AG04450 (cell line): Measurements from ENCODE around the gene TMEM171. TPM values are rescaled to one million over a fixed set of nuclear protein-coding genes. Genes with fewer than 3 reads are reported as not detected.

ENCODE experiments used
- CTCF ChIA-PET: fragments of 300-600, 350-600 bp; formaldehyde crosslinking; extraction: SDS; loops from one replicate; lab custom pipeline; 2022; ENCODE audit warnings: antibody characterized with exemption, inconsistent platforms; lab: Charles Lee
- POLR2A ChIA-PET: fragments of 350-600 bp; formaldehyde crosslinking; extraction: SDS; loops from one replicate; lab custom pipeline; 2021; ENCODE audit warnings: antibody characterized with exemption, inconsistent platforms; lab: Yijun Ruan, JAX
- DNase-seq: peaks from one replicate; pipeline ENCODE4 v3.0.0-alpha.2; 2011; ENCODE audit warnings: low read depth, low spot score
- H3K27ac ChIP-seq: one replicate; pipeline ENCODE4 v1.5.1; 2012; ENCODE audit warnings: low read depth, low read length, control low read depth
- H3K27me3 ChIP-seq: one replicate; pipeline ENCODE4 v1.6.0; 2012; ENCODE audit warnings: low read length; ENCODE audit not compliant: control insufficient read depth, insufficient read depth
- H3K4me3 ChIP-seq: 2 replicates; pipeline ENCODE4 v1.5.1; 2011; ENCODE audit warnings: mild to moderate bottlenecking, low read depth, low read length, control low read depth
- H3K9me3 ChIP-seq: 2 replicates; pipeline ENCODE4 v1.5.1; 2012; ENCODE audit warnings: low read length; ENCODE audit not compliant: control insufficient read depth, insufficient read depth
- CTCF ChIP-seq: IDR thresholded peaks from 2 replicates; pipeline ENCODE4 v1.5.1; 2011; ENCODE audit warnings: low read depth, low read length, control low read depth, inconsistent platforms
- polyA plus RNA-seq: library from polyadenylated mRNA; depleted of rRNA; stranded (reverse); fragments of >200 nt; gene quantifications from 2 replicates; pipeline ENCODE4 v1.2.3, GENCODE V29; 2011

TMEM171 gene
- polyA plus RNA-seq, 1 experiment = 10.6 TPM

GRCh38 chr5:73137563-73138530 is 17.5 kb downstream of the TMEM171 start:
- Histone ChIP-seq H3K4me3 (no peak overlapping the region), H3K9me3 (no peaks in the 10 kb centered on the region), H3K27me3 (no peaks in the 10 kb centered on the region), H3K27ac (no peak overlapping the region)
- CTCF ChIA-PET = interaction anchor here (1.1 to 2.5 kb wide), 2 partner anchors 64 to 78 kb away, joined by 3 to 7 read pairs; no protein-coding TSS in a partner anchor
- TF ChIP-seq CTCF = no peak
- no peak for DNase-seq
- POLR2A ChIA-PET = interaction anchor here (0.7 kb wide), 1 partner anchor 35 kb away, joined by 4 read pairs; no protein-coding TSS in a partner anchor

DNA sequence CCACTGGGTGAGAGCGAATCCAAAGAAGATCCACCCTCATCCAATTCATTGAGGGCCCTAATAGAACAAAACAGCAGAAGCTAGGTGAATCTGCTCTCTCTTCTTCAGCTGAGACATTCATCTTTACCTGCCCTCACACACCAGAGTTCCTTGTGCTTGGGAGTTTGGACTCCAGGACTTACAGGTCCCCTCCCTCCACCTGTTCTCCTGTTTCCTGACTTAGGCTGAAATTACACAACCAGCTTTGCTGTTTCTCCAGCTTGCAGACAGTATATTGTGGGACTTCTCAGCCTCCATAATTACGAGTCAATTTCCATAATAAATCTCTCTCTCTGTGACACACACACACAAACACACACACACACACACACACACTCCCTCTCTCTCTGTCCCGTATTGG is 19.1 kb downstream of the TMEM171 start:
- no peak overlapping the region for H3K4me3 ChIP-seq
- peaks cover 2% of the 10 kb centered on the region for H3K27me3 ChIP-seq
- H3K27ac ChIP-seq = no peak overlapping the region
- no peaks in the 10 kb centered on the region for H3K9me3 ChIP-seq
- POLR2A ChIA-PET = no interaction called here
- no peak for DNase-seq
- TF ChIP-seq CTCF = no peak
- CTCF ChIA-PET = interaction anchor here (1.1 to 2.5 kb wide), 2 partner anchors 77 to 315 kb away, joined by 7 to 8 read pairs; no protein-coding TSS in a partner anchor

DNA sequence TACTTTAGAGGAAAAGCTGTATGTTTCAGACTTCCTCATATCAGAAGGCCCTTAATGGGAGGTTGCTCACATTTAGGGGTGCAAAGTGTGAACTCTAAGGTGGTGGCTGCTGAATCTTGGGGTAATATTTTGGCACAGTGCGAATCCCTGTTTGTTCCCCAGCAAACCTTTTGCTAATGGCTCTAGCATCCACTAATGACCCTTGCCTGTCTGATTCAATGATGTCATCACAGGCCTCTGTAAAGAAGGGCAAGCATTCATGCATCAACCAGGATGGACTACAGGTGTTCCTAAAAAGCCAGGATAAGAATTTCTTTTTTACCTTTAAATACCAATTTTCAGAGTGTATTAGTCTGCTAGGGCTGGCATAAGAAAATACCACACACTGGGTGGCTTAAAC is 20.4 kb downstream of the TMEM171 start:
- H3K27ac ChIP-seq = no peak overlapping the region
- CTCF ChIA-PET = interaction anchor here (2.5 kb wide), 1 partner anchor 76 kb away, joined by 7 read pairs; no protein-coding TSS in a partner anchor
- H3K4me3 ChIP-seq = no peak overlapping the region
- no peak for DNase-seq
- POLR2A ChIA-PET = no interaction called here
- peaks cover 2% of the 10 kb centered on the region for H3K27me3 ChIP-seq
- H3K9me3 ChIP-seq = no peaks in the 10 kb centered on the region
- no peak for TF ChIP-seq CTCF

GRCh38 chr5:73142035-73142434 is 21.7 kb downstream of the TMEM171 start:
- no peak overlapping the region for H3K27ac ChIP-seq
- POLR2A ChIA-PET = no interaction called here
- no peak for TF ChIP-seq CTCF
- H3K9me3 ChIP-seq = no peaks in the 10 kb centered on the region
- H3K4me3 ChIP-seq = no peak overlapping the region
- DNase-seq = no peak
- CTCF ChIA-PET = no interaction called here
- peaks cover 5% of the 10 kb centered on the region for H3K27me3 ChIP-seq

- Histone ChIP-seq H3K27ac (no peak overlapping the region), H3K4me3 (no peak overlapping the region), H3K27me3 (peaks cover 5% of the 10 kb centered on the region), H3K9me3 (no peaks in the 10 kb centered on the region)
- TF ChIP-seq CTCF = no peak
- CTCF ChIA-PET = interaction anchor here (1.0 kb wide), 1 partner anchor 58 kb away, joined by 4 read pairs; no protein-coding TSS in a partner anchor
- POLR2A ChIA-PET = no interaction called here
- no peak for DNase-seq
Observed at GRCh38 chr5:73143716-73144115, 23.3 kb downstream of the TMEM171 start.
